ENCODE data around the gene C1RL.
"Not testable (repeated sequence)": the region's sequence is repeated elsewhere in the genome, so short reads cannot be mapped to it uniquely, and the experiment has no call there.

GRCh38 chr12:7055736-7056135, 53.3 kb downstream of the C1RL start:
- TF ChIP-seq CTCF (conservative IDR thresholded peaks at IDR 0.05; ENCODE audit: low read length); EZH2phosphoT487 (IDR thresholded peaks at IDR 0.05; ENCODE audit: borderline replicate concordance, low read depth, low read length): not testable (repeated sequence)
